H1 (cell line): ENCODE results near the gene VEGFD. TPM values are rescaled to one million over a fixed set of nuclear protein-coding genes. Genes with fewer than 3 reads are reported as not detected.

Source experiments
- CTCF ChIA-PET: fragments of 300-600 bp; sonication (Branson Sonifier 250); formaldehyde crosslinking; loops from one replicate; lab custom pipeline; 2021; ENCODE audit not compliant: partially characterized antibody; lab: Charles Lee
- POLR2A ChIA-PET: fragments of 300-600 bp; sonication (Branson Sonifier 250); formaldehyde crosslinking; loops from one replicate; lab custom pipeline; 2021; ENCODE audit warnings: inconsistent platforms; ENCODE audit not compliant: partially characterized antibody; lab: Charles Lee
- DNase-seq, 2 experiments: peaks; one replicate each; pipeline versions ENCODE4 v3.0.0 to v3.0.0-alpha.2; 2010 to 2022; ENCODE audit warnings: low spot score in 2 of 2, low read depth in 1 of 2, mixed read lengths in 1 of 2
- FAIRE-seq: peaks from 2 replicates; lab custom pipeline; 2011; peaks lifted over from hg19 to GRCh38; lab: Jason Lieb, UNC
- H2AFZ ChIP-seq: 2 replicates; pipeline ENCODE4 v1.8.1; 2012; ENCODE audit warnings: low read length, inconsistent platforms
- H2AK5ac ChIP-seq: 2 replicates; pipeline ENCODE4 v1.6.1; 2013; ENCODE audit warnings: low read depth, low read length
- H2BK120ac ChIP-seq: replicated peaks from 2 replicates; pipeline ENCODE3; 2013; ENCODE audit warnings: low read depth, low read length, inconsistent platforms
- H2BK12ac ChIP-seq: 2 replicates; pipeline ENCODE4 v1.6.1; 2013; ENCODE audit warnings: low read depth, low read length
- H2BK15ac ChIP-seq: 2 replicates; pipeline ENCODE4 v1.6.1; 2013; ENCODE audit warnings: low read length
- H2BK20ac ChIP-seq: 2 replicates; pipeline ENCODE4 v1.6.1; 2013; ENCODE audit warnings: low read length
- H2BK5ac ChIP-seq: 2 replicates; pipeline ENCODE4 v1.6.1; 2013; ENCODE audit warnings: low read depth, low read length
- H3K14ac ChIP-seq: 2 replicates; pipeline ENCODE4 v1.6.1; 2013; ENCODE audit warnings: inconsistent platforms; ENCODE audit not compliant: insufficient read length
- H3K18ac ChIP-seq: 2 replicates; pipeline ENCODE4 v1.6.1; 2013; ENCODE audit warnings: low read length; ENCODE audit errors: extremely low read depth
- H3K23ac ChIP-seq: 2 replicates; pipeline ENCODE4 v1.6.1; 2013; ENCODE audit warnings: inconsistent platforms; ENCODE audit not compliant: insufficient read length
- H3K23me2 ChIP-seq: 2 replicates; pipeline ENCODE4 v1.6.1; 2013; ENCODE audit warnings: low read depth, low read length
- H3K27ac ChIP-seq: 2 replicates; pipeline ENCODE4 v1.6.1; 2011; ENCODE audit warnings: low read depth, low read length, inconsistent platforms
- H3K27me3 ChIP-seq, 4 experiments: replicated peaks in 1 of 4; 1 replicate in 1 of 4; 2 replicates in 3 of 4; pipeline versions ENCODE4 v1.6.1 to v1.8.1; 2011 to 2013; ENCODE audit warnings: low read length in 3 of 4, mild to moderate bottlenecking in 3 of 4, inconsistent platforms in 2 of 4, mixed read lengths in 2 of 4, moderate library complexity in 1 of 4; ENCODE audit not compliant: control insufficient read depth in 3 of 4, insufficient read depth in 3 of 4; ENCODE audit errors: extremely low read depth in 1 of 4
- H3K36me3 ChIP-seq, 4 experiments: 2 replicates each; pipeline versions ENCODE4 v1.6.1 to v1.8.1; 2011 to 2013; ENCODE audit warnings: mild to moderate bottlenecking in 4 of 4, low read length in 3 of 4, moderate library complexity in 2 of 4, control low read depth in 1 of 4, inconsistent platforms in 1 of 4; ENCODE audit not compliant: insufficient read depth in 4 of 4, control insufficient read depth in 2 of 4
- H3K4ac ChIP-seq: replicated peaks from 2 replicates; pipeline ENCODE3; 2013; ENCODE audit warnings: low read length, low read depth, mixed read lengths, inconsistent platforms; ENCODE audit not compliant: insufficient read length
- H3K4me1 ChIP-seq, 4 experiments: replicated peaks in 1 of 4; 1 replicate in 1 of 4; 2 replicates in 3 of 4; pipeline versions ENCODE4 v1.6.1 to v1.8.1; 2011 to 2013; ENCODE audit warnings: low read length in 3 of 4, inconsistent platforms in 2 of 4, mixed read lengths in 1 of 4; ENCODE audit not compliant: insufficient read depth in 4 of 4, control insufficient read depth in 3 of 4
- H3K4me2 ChIP-seq, 2 experiments: 2 replicates each; pipeline versions ENCODE4 v1.6.1 to v1.8.1; 2011 to 2013; ENCODE audit warnings: low read depth in 2 of 2, low read length in 2 of 2, control low read depth in 1 of 2, inconsistent platforms in 1 of 2, mild to moderate bottlenecking in 1 of 2; ENCODE audit not compliant: insufficient read depth in 1 of 2
- H3K4me3 ChIP-seq, 4 experiments: fragments of 200-600, 300-600 bp in 1 of 4; sonication (generic), shearing (Covaris generic), sonication (Bioruptor Twin) in 1 of 4; 2 replicates each; pipeline versions ENCODE4 v1.5.1 to v1.8.1; 2011 to 2016; ENCODE audit warnings: low read length in 4 of 4, low read depth in 3 of 4, control low read depth in 2 of 4, inconsistent platforms in 2 of 4, mild to moderate bottlenecking in 2 of 4, mixed read lengths in 1 of 4, moderate library complexity in 1 of 4; ENCODE audit not compliant: insufficient read depth in 2 of 4; ENCODE audit errors: extremely low read depth in 1 of 4
- H3K56ac ChIP-seq: replicated peaks from 2 replicates; pipeline ENCODE3; 2013; ENCODE audit warnings: low read depth, mild to moderate bottlenecking, mixed read lengths, low read length, inconsistent platforms; ENCODE audit not compliant: insufficient read length
- H3K79me1 ChIP-seq: 2 replicates; pipeline ENCODE4 v1.6.1; 2013; ENCODE audit warnings: low read depth, low read length, control low read depth
- H3K79me2 ChIP-seq, 2 experiments: 2 replicates each; pipeline versions ENCODE4 v1.6.1 to v1.8.1; 2012 to 2013; ENCODE audit warnings: low read length in 2 of 2, mild to moderate bottlenecking in 2 of 2, inconsistent platforms in 1 of 2; ENCODE audit not compliant: insufficient read depth in 2 of 2, control insufficient read depth in 1 of 2
- H3K9ac ChIP-seq, 4 experiments: replicated peaks in 1 of 4; 1 replicate in 1 of 4; 2 replicates in 3 of 4; pipeline versions ENCODE4 v1.6.1 to v1.8.1; 2011 to 2013; ENCODE audit warnings: low read depth in 3 of 4, low read length in 3 of 4, control low read depth in 2 of 4, mild to moderate bottlenecking in 2 of 4, moderate library complexity in 2 of 4, inconsistent platforms in 1 of 4; ENCODE audit errors: extremely low read depth in 1 of 4
- H3K9me3 ChIP-seq, 2 experiments: 2 replicates each; pipeline versions ENCODE4 v1.6.1 to v1.8.1; 2012 to 2013; ENCODE audit warnings: mild to moderate bottlenecking in 2 of 2, moderate library complexity in 2 of 2, control low read depth in 1 of 2, inconsistent platforms in 1 of 2, low read depth in 1 of 2, low read length in 1 of 2, mixed read lengths in 1 of 2; ENCODE audit not compliant: insufficient read depth in 2 of 2
- H4K20me1 ChIP-seq, 2 experiments: replicated peaks in 1 of 2; 2 replicates each; pipeline versions ENCODE3 to v1.8.1; 2011 to 2013; ENCODE audit warnings: inconsistent platforms in 2 of 2, low read length in 2 of 2, mild to moderate bottlenecking in 1 of 2; ENCODE audit not compliant: insufficient read depth in 2 of 2, control insufficient read depth in 1 of 2
- H4K5ac ChIP-seq: 2 replicates; pipeline ENCODE4 v1.6.1; 2013; ENCODE audit warnings: low read length, low read depth, mixed read lengths, inconsistent platforms; ENCODE audit not compliant: insufficient read length
- H4K8ac ChIP-seq: 2 replicates; pipeline ENCODE4 v1.8.0; 2013; ENCODE audit warnings: mild to moderate bottlenecking, moderate library complexity, low read length, inconsistent platforms; ENCODE audit not compliant: insufficient read depth; ENCODE audit errors: extremely low read depth
- H4K91ac ChIP-seq: replicated peaks from 2 replicates; pipeline ENCODE3; 2013; ENCODE audit warnings: low read length, mixed read lengths, inconsistent platforms; ENCODE audit not compliant: insufficient read length
- ATF3 ChIP-seq: IDR thresholded peaks from 2 replicates; pipeline ENCODE4 v1.6.1; 2011; ENCODE audit warnings: low read depth, mild to moderate bottlenecking, low read length; ENCODE audit not compliant: insufficient read depth
- CREB1 ChIP-seq: IDR thresholded peaks from 2 replicates; pipeline ENCODE4 v1.6.1; 2012; ENCODE audit warnings: inconsistent platforms
- E2F6 ChIP-seq: IDR thresholded peaks from 2 replicates; pipeline ENCODE4 v1.6.1; 2012; ENCODE audit warnings: inconsistent platforms
- EZH2 ChIP-seq: fragments of 200-600 bp; sonication (generic); IDR thresholded peaks from 2 replicates; pipeline ENCODE4 v1.7.1; 2012; ENCODE audit warnings: low read depth, mild to moderate bottlenecking, moderate library complexity, low read length, inconsistent platforms; ENCODE audit not compliant: severe bottlenecking
- NRF1 ChIP-seq: IDR thresholded peaks from 2 replicates; pipeline ENCODE4 v1.6.1; 2011; ENCODE audit warnings: mild to moderate bottlenecking, low read depth, low read length, improper control_type of control experiment
- POLR2AphosphoS5 ChIP-seq: IDR thresholded peaks from 2 replicates; pipeline ENCODE4 v1.6.1; 2011; ENCODE audit warnings: low read depth, low read length
- SIN3A ChIP-seq, 2 experiments: IDR thresholded peaks in 1 of 2; conservative IDR thresholded peaks in 1 of 2; 2 replicates each; pipeline ENCODE4 v1.6.1; 2011 to 2012; ENCODE audit warnings: low read length in 2 of 2, improper control_type of control experiment in 1 of 2, low read depth in 1 of 2, mild to moderate bottlenecking in 1 of 2
- TAF7 ChIP-seq: optimal IDR thresholded peaks from 2 replicates; pipeline ENCODE3; 2011; ENCODE audit warnings: low read depth, mild to moderate bottlenecking, inconsistent platforms, low read length, moderate library complexity, borderline replicate concordance
- YY1 ChIP-seq: IDR thresholded peaks from 2 replicates; pipeline ENCODE4 v1.6.1; 2011; ENCODE audit warnings: low read depth, mild to moderate bottlenecking, low read length
- WGBS, 2 experiments: shearing (Covaris generic) in 1 of 2; methylation state at CpG; one replicate each; pipeline versions ENCODE4 v1.1.6 to v1.1.7; 2013 to 2015; ENCODE audit warnings: low lambda C conversion rate in 2 of 2, mixed read lengths in 2 of 2, inconsistent platforms in 1 of 2, low coverage in 1 of 2, missing lambda C conversion rate in 1 of 2; ENCODE audit not compliant: insufficient replicate concordance in 2 of 2, insufficient coverage in 1 of 2, insufficient read length in 1 of 2; ENCODE audit errors: extremely low coverage in 1 of 2, missing lambda C conversion rate in 1 of 2; 5-methylcytosine and 5-hydroxymethylcytosine counted together
- polyA plus RNA-seq, 7 experiments: library from polyadenylated mRNA; depleted of rRNA in 3 of 7; stranded (reverse) in 5 of 7; unstranded in 2 of 7; fragments of >200 nt in 5 of 7; fragments of 200-250 nt in 2 of 7; gene quantifications; 1 replicate in 5 of 7; 2 replicates in 1 of 7; 4 replicates in 1 of 7; pipeline versions ENCODE4 v1.2.1 to v1.2.3, GENCODE V29; 2011 to 2013; ENCODE audit warnings: missing spikeins in 2 of 7, mixed read lengths in 2 of 7
- total RNA-seq: library from RNA; stranded (reverse); fragmentation: NEBNext Ultra II Directional; extraction: Animal tissue kit (Norgen Biotek cat#: 25700); gene quantifications from 2 replicates; pipeline ENCODE4 v1.2.1, GENCODE V29; 2021
- TF ChIP-seq, protein P1 (sequence below), 3 experiments: IDR thresholded peaks; 1 replicate in 2 of 3; 2 replicates in 1 of 3; pipeline versions ENCODE4 v1.5.1 to v1.6.1; 2011; ENCODE audit warnings: low read length in 3 of 3, mild to moderate bottlenecking in 3 of 3, inconsistent platforms in 2 of 3, low read depth in 1 of 3, moderate library complexity in 1 of 3; ENCODE audit not compliant: insufficient read depth in 1 of 3; ENCODE audit errors: control extremely low read depth in 1 of 3

The VEGFD gene
- total and polyA plus RNA-seq, 2 of the 8 experiments (the other 6 are each of a cell fraction or from before 2014, with no cell fraction given), result 0.06 TPM; not detected in 1

- Histone ChIP-seq H3K27me3 (no peaks in the 10 kb centered on the region), H3K4me2 (no peak overlapping the region), H3K4me1 (no peaks in the 10 kb centered on the region), H3K9me3 (no peaks in the 10 kb centered on the region), H3K36me3 (no peaks in the 10 kb centered on the region), H2BK20ac (no peak overlapping the region), H4K20me1 (no peaks in the 10 kb centered on the region), H3K23me2 (no peaks in the 10 kb centered on the region), H2AK5ac (no peak overlapping the region), H3K9ac (no peak overlapping the region), H2BK15ac (no peak overlapping the region), H3K79me2 (no peaks in the 10 kb centered on the region), H3K4me3 (no peak overlapping the region), H3K79me1 (no peaks in the 10 kb centered on the region), H2AFZ (no peak overlapping the region), H2BK120ac (no peak overlapping the region), H4K91ac (no peak overlapping the region), H3K14ac (no peak overlapping the region), H3K23ac (no peak overlapping the region), H4K5ac (no peak overlapping the region), H2BK12ac (no peak overlapping the region), H3K56ac (no peak overlapping the region), H4K8ac (no peak overlapping the region), H3K18ac (no peak overlapping the region), H2BK5ac (no peak overlapping the region), H3K27ac (no peak overlapping the region), H3K4ac (no peak overlapping the region)
- POLR2A ChIA-PET, result no interaction called here
- DNase-seq (no peak), FAIRE-seq (no peak)
- CTCF ChIA-PET, result interaction anchor here (1.1 kb wide), 1 partner anchor 167 kb away, joined by 3 read pairs; no protein-coding TSS in a partner anchor
- 76% methylated on average over 2 of the region's 2 CpGs; no CpG with 5 or more reads in 1 of the 2 experiments for WGBS, 2 experiments
- TF ChIP-seq, protein P1, sequence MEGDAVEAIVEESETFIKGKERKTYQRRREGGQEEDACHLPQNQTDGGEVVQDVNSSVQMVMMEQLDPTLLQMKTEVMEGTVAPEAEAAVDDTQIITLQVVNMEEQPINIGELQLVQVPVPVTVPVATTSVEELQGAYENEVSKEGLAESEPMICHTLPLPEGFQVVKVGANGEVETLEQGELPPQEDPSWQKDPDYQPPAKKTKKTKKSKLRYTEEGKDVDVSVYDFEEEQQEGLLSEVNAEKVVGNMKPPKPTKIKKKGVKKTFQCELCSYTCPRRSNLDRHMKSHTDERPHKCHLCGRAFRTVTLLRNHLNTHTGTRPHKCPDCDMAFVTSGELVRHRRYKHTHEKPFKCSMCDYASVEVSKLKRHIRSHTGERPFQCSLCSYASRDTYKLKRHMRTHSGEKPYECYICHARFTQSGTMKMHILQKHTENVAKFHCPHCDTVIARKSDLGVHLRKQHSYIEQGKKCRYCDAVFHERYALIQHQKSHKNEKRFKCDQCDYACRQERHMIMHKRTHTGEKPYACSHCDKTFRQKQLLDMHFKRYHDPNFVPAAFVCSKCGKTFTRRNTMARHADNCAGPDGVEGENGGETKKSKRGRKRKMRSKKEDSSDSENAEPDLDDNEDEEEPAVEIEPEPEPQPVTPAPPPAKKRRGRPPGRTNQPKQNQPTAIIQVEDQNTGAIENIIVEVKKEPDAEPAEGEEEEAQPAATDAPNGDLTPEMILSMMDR (IDR thresholded peaks at IDR 0.05; ENCODE audit: control extremely low read depth in 1 of 3, insufficient read depth in 1 of 3, low read depth in 1 of 3, low read length in 3 of 3), result no peak
- no peak for TF ChIP-seq E2F6
- no peak for TF ChIP-seq TAF7
- TF ChIP-seq CREB1, result no peak
- no peak for TF ChIP-seq YY1
- no peak for TF ChIP-seq POLR2AphosphoS5
- TF ChIP-seq EZH2, result no peak
- no peak for TF ChIP-seq SIN3A (conservative IDR thresholded peaks at IDR 0.05 in 1 of 2, IDR thresholded peaks at IDR 0.05 in 1 of 2; ENCODE audit: low read depth in 1 of 2, low read length in 2 of 2)
- TF ChIP-seq ATF3, result no peak
- TF ChIP-seq NRF1, result no peak
These were observed 86.0 kb downstream of the VEGFD start for GRCh38 chrX:15298201-15298600.
